ENCODE results near the gene WSCD1.

The WSCD1 gene

DNA sequence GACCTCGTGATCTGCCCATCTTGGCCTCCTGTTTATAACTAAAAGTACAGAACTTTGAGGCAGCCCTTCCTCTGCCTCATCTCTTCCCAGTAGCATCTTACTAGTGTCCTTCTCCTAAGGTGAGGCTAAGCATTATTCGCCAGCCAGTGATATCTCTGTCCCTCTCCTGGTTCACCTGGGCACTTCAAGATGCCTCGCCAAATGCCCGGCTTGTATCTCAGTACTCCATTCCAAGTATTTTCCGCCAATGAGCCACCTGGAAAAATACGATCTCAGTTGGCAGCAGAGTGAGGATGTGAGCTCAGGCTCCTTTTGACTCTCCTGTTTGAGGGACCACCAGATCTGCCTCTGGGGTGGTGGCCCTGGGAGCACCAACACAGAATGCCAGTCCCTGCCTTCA is 25.9 kb upstream of the WSCD1 start:
- no peaks in the 10 kb centered on the region for H3K4me1 ChIP-seq (ENCODE audit: control insufficient read depth, insufficient read depth, low read length)
- no peaks in the 10 kb centered on the region for H3K9me3 ChIP-seq (ENCODE audit: control insufficient read depth, low read length)
- H3K36me3 ChIP-seq (ENCODE audit: control insufficient read depth, insufficient read depth, low read length), result no peaks in the 10 kb centered on the region
- H3K9ac ChIP-seq (ENCODE audit: low read length), result no peak overlapping the region
- no peak overlapping the region for H3K4me3 ChIP-seq (ENCODE audit: low read length)
- H3K27me3 ChIP-seq (ENCODE audit: control insufficient read depth, insufficient read depth, low read length), result no peaks in the 10 kb centered on the region

DNA sequence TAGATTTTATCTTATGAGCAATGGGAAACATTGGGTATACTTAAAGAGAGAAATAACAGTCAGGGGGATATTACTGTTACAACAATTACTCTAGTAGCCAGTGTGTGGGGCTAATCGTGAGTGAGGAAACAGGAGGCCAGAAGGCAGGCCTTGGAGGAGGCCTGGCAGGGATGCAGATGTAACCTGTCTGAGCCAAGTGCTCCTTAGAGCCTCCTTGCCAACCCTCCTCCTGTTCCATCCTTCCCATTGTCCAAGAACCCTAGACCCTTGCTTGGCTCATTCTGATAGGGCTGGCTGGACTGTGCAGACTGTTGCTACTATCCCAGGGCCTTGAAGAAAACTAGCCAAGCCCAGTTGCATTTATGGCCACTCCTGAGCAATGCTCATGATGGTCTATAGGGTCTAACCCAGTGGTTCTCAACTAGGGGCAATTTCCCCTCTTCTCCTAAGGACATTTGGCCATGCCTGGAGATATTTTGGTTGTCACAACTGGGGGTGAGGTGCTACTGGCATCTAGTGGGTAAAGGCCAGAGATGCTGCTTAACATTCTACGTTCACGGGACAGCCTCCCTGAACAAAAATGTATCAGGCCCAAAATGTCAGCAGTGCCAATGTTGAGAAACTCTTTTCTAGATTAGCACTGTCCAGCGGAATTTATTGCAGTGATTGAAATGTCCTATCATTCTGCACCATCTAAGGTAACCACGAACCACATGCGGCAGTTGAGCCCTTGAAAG is 24.4 kb upstream of the WSCD1 start:
- no peak overlapping the region for H3K4me3 ChIP-seq (ENCODE audit: low read length)
- H3K36me3 ChIP-seq (ENCODE audit: control insufficient read depth, insufficient read depth, low read length), result no peaks in the 10 kb centered on the region
- no peaks in the 10 kb centered on the region for H3K9me3 ChIP-seq (ENCODE audit: control insufficient read depth, low read length)
- H3K27me3 ChIP-seq (ENCODE audit: control insufficient read depth, insufficient read depth, low read length), result no peaks in the 10 kb centered on the region
- no peaks in the 10 kb centered on the region for H3K4me1 ChIP-seq (ENCODE audit: control insufficient read depth, insufficient read depth, low read length)
- H3K9ac ChIP-seq (ENCODE audit: low read length), result no peak overlapping the region

DNA sequence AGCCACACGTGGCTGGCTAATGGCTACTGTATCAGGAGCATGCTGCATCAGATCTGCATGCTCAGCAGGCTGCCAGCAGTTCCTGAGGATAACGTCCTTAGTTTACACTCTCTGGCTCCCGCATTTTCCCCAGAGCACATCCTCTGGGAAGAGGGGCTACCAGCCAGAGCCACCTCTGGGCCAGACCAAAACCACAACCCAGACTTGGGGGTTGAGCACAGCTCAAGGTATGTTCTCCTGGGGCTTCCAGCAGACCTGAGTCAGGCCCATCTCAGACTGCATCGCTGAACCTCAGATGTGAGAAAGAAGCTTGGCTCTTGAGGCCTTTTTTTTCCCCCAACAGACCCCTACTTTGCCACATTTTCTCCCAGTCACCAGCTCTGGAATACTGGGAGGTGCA is 23.7 kb upstream of the WSCD1 start:
- Histone ChIP-seq H3K9me3 (ENCODE audit: control insufficient read depth, low read length) (no peaks in the 10 kb centered on the region), H3K4me3 (ENCODE audit: low read length) (no peak overlapping the region), H3K27me3 (ENCODE audit: control insufficient read depth, insufficient read depth, low read length) (no peaks in the 10 kb centered on the region), H3K4me1 (ENCODE audit: control insufficient read depth, insufficient read depth, low read length) (no peaks in the 10 kb centered on the region), H3K36me3 (ENCODE audit: control insufficient read depth, insufficient read depth, low read length) (no peaks in the 10 kb centered on the region), H3K9ac (ENCODE audit: low read length) (no peak overlapping the region)

DNA sequence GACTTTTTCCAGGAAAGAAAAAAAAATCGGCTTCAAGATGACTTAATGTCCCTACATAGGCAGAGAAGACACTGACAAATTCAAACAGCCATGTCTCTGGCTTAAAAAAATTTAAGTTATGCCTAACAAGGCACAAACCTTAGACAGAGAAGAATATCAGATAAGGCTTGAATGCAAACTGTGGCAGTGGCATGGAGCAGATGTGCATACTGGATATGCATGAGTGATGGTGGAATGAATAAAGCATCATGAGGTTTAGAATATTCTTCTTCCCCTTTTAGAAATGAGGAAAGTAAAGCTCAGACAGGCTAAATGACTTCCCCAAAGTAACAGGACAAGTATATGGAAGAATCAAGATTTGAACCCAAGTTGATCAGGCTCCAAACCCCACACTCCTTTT is 23.2 kb upstream of the WSCD1 start:
- H3K9ac ChIP-seq (ENCODE audit: low read length), result no peak overlapping the region
- H3K27me3 ChIP-seq (ENCODE audit: control insufficient read depth, insufficient read depth, low read length), result no peaks in the 10 kb centered on the region
- H3K36me3 ChIP-seq (ENCODE audit: control insufficient read depth, insufficient read depth, low read length), result no peaks in the 10 kb centered on the region
- no peaks in the 10 kb centered on the region for H3K9me3 ChIP-seq (ENCODE audit: control insufficient read depth, low read length)
- H3K4me1 ChIP-seq (ENCODE audit: control insufficient read depth, insufficient read depth, low read length), result no peaks in the 10 kb centered on the region
- H3K4me3 ChIP-seq (ENCODE audit: low read length), result no peak overlapping the region

DNA sequence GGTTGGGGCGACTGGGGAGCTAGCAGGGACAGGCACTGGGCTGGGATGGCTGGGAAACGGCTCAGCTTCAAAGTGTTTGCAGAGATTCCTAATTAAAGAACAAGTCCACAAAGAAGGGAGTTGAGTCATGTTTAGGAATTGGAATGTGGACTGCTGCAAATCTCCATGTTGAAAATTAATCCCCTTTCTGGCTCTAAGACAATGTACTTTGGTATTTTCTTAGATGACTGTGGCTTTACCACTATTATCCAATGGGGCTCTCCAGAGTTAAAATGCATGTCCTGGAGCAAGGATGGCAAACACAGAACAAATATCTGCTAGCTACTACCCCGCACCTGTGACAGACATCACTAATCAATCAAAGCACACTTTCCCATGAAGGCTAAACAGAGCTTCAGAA is 22.2 kb upstream of the WSCD1 start:
- Histone ChIP-seq H3K9me3 (ENCODE audit: control insufficient read depth, low read length) (no peaks in the 10 kb centered on the region), H3K4me3 (ENCODE audit: low read length) (no peak overlapping the region), H3K9ac (ENCODE audit: low read length) (no peak overlapping the region), H3K27me3 (ENCODE audit: control insufficient read depth, insufficient read depth, low read length) (no peaks in the 10 kb centered on the region), H3K4me1 (ENCODE audit: control insufficient read depth, insufficient read depth, low read length) (no peaks in the 10 kb centered on the region), H3K36me3 (ENCODE audit: control insufficient read depth, insufficient read depth, low read length) (no peaks in the 10 kb centered on the region)

DNA sequence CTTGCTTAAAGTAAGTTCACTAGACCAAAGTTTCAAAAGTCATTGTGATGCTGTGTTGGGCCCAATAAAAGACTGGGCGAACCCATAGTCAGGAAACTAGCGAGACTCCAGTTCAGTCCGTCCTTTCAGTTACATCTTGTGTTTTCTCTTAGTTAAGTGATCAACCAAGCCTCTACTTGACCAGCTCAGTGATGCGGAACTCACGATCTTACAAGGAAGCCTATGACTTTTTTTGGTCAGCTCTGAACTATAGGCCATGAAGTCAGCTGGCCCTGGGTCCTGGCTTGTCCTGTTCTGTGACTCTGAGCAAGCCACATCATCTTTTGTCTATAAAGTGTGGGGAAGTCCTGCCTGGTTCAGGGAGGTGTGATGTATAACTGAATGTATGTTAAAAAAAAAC is 21.7 kb upstream of the WSCD1 start:
- Histone ChIP-seq H3K4me1 (ENCODE audit: control insufficient read depth, insufficient read depth, low read length) (no peaks in the 10 kb centered on the region), H3K4me3 (ENCODE audit: low read length) (no peak overlapping the region), H3K9ac (ENCODE audit: low read length) (no peak overlapping the region), H3K27me3 (ENCODE audit: control insufficient read depth, insufficient read depth, low read length) (no peaks in the 10 kb centered on the region), H3K9me3 (ENCODE audit: control insufficient read depth, low read length) (no peaks in the 10 kb centered on the region), H3K36me3 (ENCODE audit: control insufficient read depth, insufficient read depth, low read length) (no peaks in the 10 kb centered on the region)

DNA sequence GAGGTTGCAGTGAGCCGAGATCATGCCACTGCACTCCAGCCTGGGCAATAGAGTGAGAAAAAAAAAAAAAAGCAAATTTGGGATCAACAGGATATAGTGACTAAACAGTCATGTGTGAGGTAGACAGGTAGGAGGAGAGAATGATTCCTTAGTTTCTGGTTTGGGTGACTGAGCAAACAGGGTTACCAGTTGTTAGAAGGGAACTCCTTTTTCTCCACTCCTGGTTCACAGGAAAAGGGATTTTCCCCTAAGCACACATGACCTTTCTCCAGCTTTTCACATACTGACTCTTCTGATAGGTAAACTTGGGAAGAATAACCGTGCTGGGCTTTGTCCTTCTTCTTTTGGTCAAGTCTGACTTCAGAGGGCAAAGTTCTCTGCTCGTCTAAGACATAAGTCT is 17.3 kb upstream of the WSCD1 start:
- Histone ChIP-seq H3K36me3 (ENCODE audit: control insufficient read depth, insufficient read depth, low read length) (no peaks in the 10 kb centered on the region), H3K4me3 (ENCODE audit: low read length) (no peak overlapping the region), H3K4me1 (ENCODE audit: control insufficient read depth, insufficient read depth, low read length) (no peaks in the 10 kb centered on the region), H3K9me3 (ENCODE audit: control insufficient read depth, low read length) (no peaks in the 10 kb centered on the region), H3K9ac (ENCODE audit: low read length) (no peak overlapping the region), H3K27me3 (ENCODE audit: control insufficient read depth, insufficient read depth, low read length) (no peaks in the 10 kb centered on the region)

DNA sequence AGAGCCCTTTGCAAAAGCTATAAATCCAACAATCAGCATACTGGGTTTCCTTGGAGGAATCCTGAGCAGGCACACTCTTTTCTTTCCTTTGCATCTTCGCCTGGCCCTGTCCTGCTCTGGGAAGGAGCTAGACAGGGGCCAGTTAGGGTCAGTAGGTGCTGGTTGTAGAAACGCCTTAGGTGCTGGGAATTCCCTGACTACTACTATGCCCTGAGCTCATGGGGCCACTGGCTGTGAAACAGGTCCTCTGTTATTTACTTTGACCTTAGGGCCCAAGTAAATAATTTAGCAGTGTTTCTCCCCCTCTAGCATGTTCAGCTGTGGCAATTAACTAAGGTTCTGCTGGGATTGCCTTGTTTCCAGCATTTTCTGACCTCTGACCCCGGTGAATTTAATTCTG is 15.8 kb upstream of the WSCD1 start:
- H3K4me3 ChIP-seq (ENCODE audit: low read length), result no peak overlapping the region
- H3K4me1 ChIP-seq (ENCODE audit: control insufficient read depth, insufficient read depth, low read length), result no peaks in the 10 kb centered on the region
- no peaks in the 10 kb centered on the region for H3K36me3 ChIP-seq (ENCODE audit: control insufficient read depth, insufficient read depth, low read length)
- no peaks in the 10 kb centered on the region for H3K27me3 ChIP-seq (ENCODE audit: control insufficient read depth, insufficient read depth, low read length)
- H3K9ac ChIP-seq (ENCODE audit: low read length), result no peak overlapping the region
- no peaks in the 10 kb centered on the region for H3K9me3 ChIP-seq (ENCODE audit: control insufficient read depth, low read length)

DNA sequence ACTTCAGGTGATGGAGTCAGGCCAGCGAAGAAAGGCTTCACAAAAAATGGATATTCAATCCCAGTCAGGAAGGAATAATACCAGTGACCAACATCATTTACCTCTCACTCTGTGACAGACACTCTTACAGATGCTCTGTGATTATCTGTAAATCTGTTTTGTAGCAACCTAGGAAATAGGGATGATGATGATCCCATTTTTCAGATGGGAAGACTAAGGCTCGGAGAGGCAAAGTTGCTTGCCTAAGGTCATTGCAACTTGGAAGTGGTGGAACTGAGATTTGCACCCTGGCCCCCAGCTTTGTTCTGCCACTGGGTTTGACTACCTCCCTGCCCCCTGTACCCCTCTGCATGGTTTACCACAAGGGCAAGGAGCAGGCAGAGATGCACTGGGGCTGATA is 14.1 kb upstream of the WSCD1 start:
- Histone ChIP-seq H3K4me3 (ENCODE audit: low read length) (no peak overlapping the region), H3K27me3 (ENCODE audit: control insufficient read depth, insufficient read depth, low read length) (peaks cover under 1% of the 10 kb centered on the region), H3K4me1 (ENCODE audit: control insufficient read depth, insufficient read depth, low read length) (no peaks in the 10 kb centered on the region), H3K9ac (ENCODE audit: low read length) (no peak overlapping the region), H3K9me3 (ENCODE audit: control insufficient read depth, low read length) (no peaks in the 10 kb centered on the region), H3K36me3 (ENCODE audit: control insufficient read depth, insufficient read depth, low read length) (no peaks in the 10 kb centered on the region)

DNA sequence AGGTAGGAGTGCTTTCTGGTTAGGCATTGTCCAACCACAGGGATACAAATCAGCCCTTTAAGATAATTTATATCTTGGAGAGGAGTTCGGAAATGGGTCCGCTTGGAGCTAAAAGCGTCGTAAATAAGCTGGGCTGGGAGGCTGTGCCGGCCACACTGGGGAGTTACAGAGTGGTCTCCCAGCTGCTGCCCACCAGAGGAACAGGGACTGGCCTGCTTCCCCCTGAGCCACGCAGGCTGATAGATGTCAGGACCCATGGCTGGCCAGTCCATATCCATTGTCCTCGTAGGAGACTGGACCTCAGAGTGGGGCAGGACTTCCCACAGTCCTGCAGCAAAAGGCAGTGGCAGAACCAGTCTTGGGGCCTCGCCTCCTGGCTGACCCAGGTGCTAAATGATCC is 12.6 kb upstream of the WSCD1 start:
- Histone ChIP-seq H3K4me1 (ENCODE audit: control insufficient read depth, insufficient read depth, low read length) (no peaks in the 10 kb centered on the region), H3K27me3 (ENCODE audit: control insufficient read depth, insufficient read depth, low read length) (peaks cover 3% of the 10 kb centered on the region), H3K9ac (ENCODE audit: low read length) (no peak overlapping the region), H3K36me3 (ENCODE audit: control insufficient read depth, insufficient read depth, low read length) (no peaks in the 10 kb centered on the region), H3K9me3 (ENCODE audit: control insufficient read depth, low read length) (no peaks in the 10 kb centered on the region), H3K4me3 (ENCODE audit: low read length) (no peak overlapping the region)

DNA sequence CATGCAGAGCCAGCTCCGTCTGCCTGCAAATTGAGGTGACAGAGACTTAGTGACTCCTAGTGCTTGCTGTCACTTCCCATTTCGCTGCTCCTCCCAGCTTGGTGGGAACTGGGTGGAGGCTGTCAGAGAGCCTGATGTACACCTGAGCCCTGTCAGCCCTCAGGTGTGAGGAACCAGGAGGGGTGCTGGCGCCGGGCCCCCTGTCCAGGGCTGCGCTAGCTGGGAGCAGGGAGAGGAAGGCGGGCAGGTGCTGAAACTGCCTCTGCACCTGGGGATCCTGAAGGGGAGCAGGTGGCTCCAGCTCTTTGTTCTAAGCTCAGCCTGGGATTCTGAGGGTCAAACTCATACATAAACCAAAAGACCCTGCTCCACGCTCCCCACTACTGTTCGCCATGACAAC is 10.8 kb upstream of the WSCD1 start:
- H3K27me3 ChIP-seq (ENCODE audit: control insufficient read depth, insufficient read depth, low read length), result peaks cover 3% of the 10 kb centered on the region
- H3K36me3 ChIP-seq (ENCODE audit: control insufficient read depth, insufficient read depth, low read length), result no peaks in the 10 kb centered on the region
- H3K4me3 ChIP-seq (ENCODE audit: low read length), result no peak overlapping the region
- no peaks in the 10 kb centered on the region for H3K9me3 ChIP-seq (ENCODE audit: control insufficient read depth, low read length)
- no peaks in the 10 kb centered on the region for H3K4me1 ChIP-seq (ENCODE audit: control insufficient read depth, insufficient read depth, low read length)
- no peak overlapping the region for H3K9ac ChIP-seq (ENCODE audit: low read length)

DNA sequence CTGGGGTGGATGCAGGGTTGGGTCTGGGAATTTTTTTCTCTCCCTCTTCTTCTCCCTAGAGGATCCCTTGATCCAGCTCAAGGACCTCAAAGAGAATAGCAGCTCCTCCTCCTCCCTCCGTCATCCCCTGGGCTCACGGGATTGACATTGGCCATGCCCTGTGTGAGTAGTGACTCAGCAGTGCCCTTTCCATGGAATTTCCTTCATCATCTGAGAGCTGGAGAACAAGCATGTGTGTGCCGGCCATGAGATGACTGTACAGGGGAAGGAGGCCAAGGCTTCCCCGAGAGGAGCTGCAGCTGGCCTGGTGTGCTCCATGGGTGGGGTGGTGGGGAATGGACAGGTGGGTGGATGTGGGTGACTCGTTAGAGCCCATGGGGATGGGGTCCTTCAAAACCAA is 8.9 kb upstream of the WSCD1 start:
- Histone ChIP-seq H3K27me3 (ENCODE audit: control insufficient read depth, insufficient read depth, low read length) (peaks cover 10% of the 10 kb centered on the region), H3K4me3 (ENCODE audit: low read length) (no peak overlapping the region), H3K9ac (ENCODE audit: low read length) (no peak overlapping the region), H3K4me1 (ENCODE audit: control insufficient read depth, insufficient read depth, low read length) (no peaks in the 10 kb centered on the region), H3K9me3 (ENCODE audit: control insufficient read depth, low read length) (no peaks in the 10 kb centered on the region), H3K36me3 (ENCODE audit: control insufficient read depth, insufficient read depth, low read length) (no peaks in the 10 kb centered on the region)

DNA sequence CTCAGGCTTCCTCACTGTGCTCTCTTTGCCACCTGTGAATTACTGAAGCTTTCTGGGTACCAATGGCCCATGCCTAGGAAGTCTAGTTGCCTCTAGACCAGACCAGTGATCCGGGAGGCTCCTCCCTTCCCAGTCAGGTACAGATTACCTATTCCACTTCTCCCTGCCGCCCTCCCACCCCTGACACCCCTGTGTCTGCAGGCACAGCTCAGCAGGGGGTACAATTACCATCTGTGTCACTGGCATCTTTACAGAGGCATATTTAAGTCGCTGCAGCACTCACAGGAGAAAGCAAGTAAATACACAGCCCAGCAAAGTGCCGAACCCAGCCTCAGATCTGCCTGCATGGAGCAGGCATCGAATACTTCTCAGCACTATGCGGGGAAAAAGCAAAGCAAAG is 5.3 kb upstream of the WSCD1 start:
- Histone ChIP-seq H3K4me3 (ENCODE audit: low read length) (no peak overlapping the region), H3K9me3 (ENCODE audit: control insufficient read depth, low read length) (no peaks in the 10 kb centered on the region), H3K9ac (ENCODE audit: low read length) (no peak overlapping the region), H3K4me1 (ENCODE audit: control insufficient read depth, insufficient read depth, low read length) (no peaks in the 10 kb centered on the region), H3K36me3 (ENCODE audit: control insufficient read depth, insufficient read depth, low read length) (no peaks in the 10 kb centered on the region), H3K27me3 (ENCODE audit: control insufficient read depth, insufficient read depth, low read length) (peaks cover 30% of the 10 kb centered on the region)

Data from mucosa of stomach (tissue), 1 donor.